Cardiac muscle cell (in vitro differentiated cells and primary cell): Measurements from ENCODE around the gene OR52W1. TPM values are rescaled to one million over a fixed set of nuclear protein-coding genes. Genes with fewer than 3 reads are reported as not detected.

ENCODE experiments used
- DNase-seq, 2 donors: peaks; one replicate each; pipeline versions ENCODE4 v3.0.0 to v3.0.0-alpha.2; 2010 to 2017; ENCODE audit warnings: low read depth in 1 of 2, low spot score in 1 of 2
- H3K27ac ChIP-seq: fragments of 200-600 bp; sonication (generic); 2 replicates; pipeline ENCODE4 v1.5.1; 2016
- H3K27me3 ChIP-seq: fragments of 200-600 bp; sonication (generic); 2 replicates; pipeline ENCODE4 v1.6.0; 2016; ENCODE audit warnings: control low read depth
- H3K36me3 ChIP-seq: fragments of 200-600 bp; sonication (generic); 2 replicates; pipeline ENCODE4 v1.5.1; 2016; ENCODE audit warnings: control low read depth
- H3K4me1 ChIP-seq: fragments of 200-600 bp; sonication (generic); 2 replicates; pipeline ENCODE4 v1.8.1; 2017; ENCODE audit warnings: low read depth, mild to moderate bottlenecking, mixed run types
- H3K4me3 ChIP-seq: fragments of 200-600 bp; sonication (generic); 2 replicates; pipeline ENCODE4 v1.5.1; 2016; ENCODE audit warnings: mild to moderate bottlenecking
- H3K9me3 ChIP-seq: fragments of 200-600 bp; sonication (generic); 2 replicates; pipeline ENCODE4 v1.5.1; 2017; ENCODE audit warnings: low read depth, mild to moderate bottlenecking, control low read depth
- polyA plus RNA-seq: library from polyadenylated mRNA; unstranded; fragments of >200 nt; fragmentation: Nextera tagmentation; extraction: Ambion mirVana; gene quantifications from 2 replicates; pipeline ENCODE4 v1.2.1, GENCODE V29; 2016
- total RNA-seq: library from RNA; depleted of rRNA; stranded (reverse); fragments of >200 nt; gene quantifications from 2 replicates; pipeline ENCODE4 v1.2.3, GENCODE V29; 2016
- TF ChIP-seq, protein P1 (sequence below): IDR thresholded peaks from 2 replicates; pipeline ENCODE4 v1.5.1; 2012; ENCODE audit warnings: low read depth, mild to moderate bottlenecking, low read length

OR52W1 gene
- total and polyA plus RNA-seq, 2 experiments from 2014 or later: not detected

DNA sequence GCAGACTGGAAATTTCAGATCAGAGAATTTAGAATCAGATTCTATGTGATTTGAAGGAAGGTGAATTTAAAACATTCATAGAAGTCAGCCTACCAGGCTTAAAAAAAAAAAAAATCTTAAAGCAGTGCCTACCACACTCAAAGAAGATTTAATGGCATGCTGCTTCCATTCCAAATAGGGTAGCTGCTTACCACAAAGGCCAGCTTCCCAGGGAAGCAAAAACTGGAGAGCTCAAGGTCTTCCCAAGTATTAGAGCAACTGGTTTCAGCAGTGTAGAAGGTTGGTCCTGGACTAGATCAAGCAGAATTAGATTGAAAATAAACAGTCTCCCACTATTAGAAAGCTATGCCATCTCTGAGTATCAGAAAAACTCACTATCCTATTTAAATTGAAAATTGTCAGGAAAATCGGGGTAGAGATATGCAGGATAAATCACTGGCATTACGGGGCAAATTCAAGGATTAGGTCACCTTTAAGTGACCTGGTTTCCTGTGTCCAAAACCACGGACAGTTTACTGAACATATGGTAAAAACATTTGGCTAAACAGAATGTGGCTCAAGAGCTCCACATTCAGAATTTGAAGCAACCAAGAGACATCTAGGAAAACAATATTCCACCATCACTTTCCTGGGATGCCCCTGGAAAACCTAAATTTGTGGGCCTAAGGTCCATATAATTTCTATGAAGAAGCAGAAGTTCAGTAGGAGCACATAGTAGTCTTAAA, 7.6 kb downstream of the OR52W1 start:
- Histone ChIP-seq H3K4me1 (no peaks in the 10 kb centered on the region), H3K27ac (no peak overlapping the region), H3K9me3 (no peaks in the 10 kb centered on the region), H3K36me3 (peaks cover 16% of the 10 kb centered on the region), H3K4me3 (no peak overlapping the region), H3K27me3 (no peaks in the 10 kb centered on the region)
- DNase-seq: no peak
- TF ChIP-seq, protein P1, sequence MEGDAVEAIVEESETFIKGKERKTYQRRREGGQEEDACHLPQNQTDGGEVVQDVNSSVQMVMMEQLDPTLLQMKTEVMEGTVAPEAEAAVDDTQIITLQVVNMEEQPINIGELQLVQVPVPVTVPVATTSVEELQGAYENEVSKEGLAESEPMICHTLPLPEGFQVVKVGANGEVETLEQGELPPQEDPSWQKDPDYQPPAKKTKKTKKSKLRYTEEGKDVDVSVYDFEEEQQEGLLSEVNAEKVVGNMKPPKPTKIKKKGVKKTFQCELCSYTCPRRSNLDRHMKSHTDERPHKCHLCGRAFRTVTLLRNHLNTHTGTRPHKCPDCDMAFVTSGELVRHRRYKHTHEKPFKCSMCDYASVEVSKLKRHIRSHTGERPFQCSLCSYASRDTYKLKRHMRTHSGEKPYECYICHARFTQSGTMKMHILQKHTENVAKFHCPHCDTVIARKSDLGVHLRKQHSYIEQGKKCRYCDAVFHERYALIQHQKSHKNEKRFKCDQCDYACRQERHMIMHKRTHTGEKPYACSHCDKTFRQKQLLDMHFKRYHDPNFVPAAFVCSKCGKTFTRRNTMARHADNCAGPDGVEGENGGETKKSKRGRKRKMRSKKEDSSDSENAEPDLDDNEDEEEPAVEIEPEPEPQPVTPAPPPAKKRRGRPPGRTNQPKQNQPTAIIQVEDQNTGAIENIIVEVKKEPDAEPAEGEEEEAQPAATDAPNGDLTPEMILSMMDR: no peak

GRCh38 chr11:6209801-6210200, 10.8 kb downstream of the OR52W1 start:
- DNase-seq: no peak
- Histone ChIP-seq H3K27ac (no peak overlapping the region), H3K9me3 (no peaks in the 10 kb centered on the region), H3K4me3 (no peak overlapping the region), H3K4me1 (no peaks in the 10 kb centered on the region), H3K27me3 (no peaks in the 10 kb centered on the region), H3K36me3 (peaks cover 38% of the 10 kb centered on the region)
- TF ChIP-seq, protein P1: no peak

DNA sequence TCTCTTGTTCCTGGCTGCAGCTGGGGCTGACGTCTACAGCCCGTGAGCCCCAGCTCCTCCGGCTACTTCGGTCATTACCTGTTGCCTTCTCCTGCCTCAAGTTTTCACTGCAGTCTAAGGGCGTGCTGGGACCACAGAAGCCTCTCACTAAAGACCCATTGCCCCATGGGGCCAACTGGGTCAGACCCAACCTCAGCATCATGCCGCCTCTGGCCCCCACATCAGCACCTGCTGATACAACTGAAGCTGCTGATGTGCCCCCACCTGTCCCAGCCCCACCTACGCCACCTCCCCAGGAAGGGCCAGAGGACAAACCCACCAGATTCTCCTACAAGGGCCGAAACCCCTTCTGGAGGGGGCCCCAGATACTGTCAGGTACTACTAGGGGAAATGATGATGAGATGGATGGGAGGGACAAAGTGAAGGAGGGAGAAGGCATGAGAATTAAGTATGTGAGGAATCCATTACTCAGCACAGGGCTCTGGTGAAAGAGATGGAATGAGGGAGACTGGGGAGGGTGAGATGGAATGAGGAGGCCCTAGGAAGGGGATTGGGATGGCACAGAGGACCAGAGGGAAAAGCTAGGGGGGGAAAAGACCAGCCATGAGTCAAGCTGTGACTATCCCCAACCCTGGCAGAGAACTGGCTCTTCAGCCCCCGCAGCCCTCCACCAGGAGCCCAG, 11.4 kb downstream of the OR52W1 start:
- Histone ChIP-seq H3K9me3 (no peaks in the 10 kb centered on the region), H3K4me1 (no peaks in the 10 kb centered on the region), H3K27ac (no peak overlapping the region), H3K36me3 (peaks cover 42% of the 10 kb centered on the region), H3K27me3 (no peaks in the 10 kb centered on the region), H3K4me3 (no peak overlapping the region)
- TF ChIP-seq, protein P1: no peak
- DNase-seq: no peak

GRCh38 chr11:6214530-6214929, 15.5 kb downstream of the OR52W1 start:
- H3K27me3 ChIP-seq: no peaks in the 10 kb centered on the region
- TF ChIP-seq, protein P1: no peak
- DNase-seq: no peak
- H3K27ac ChIP-seq: no peak overlapping the region
- H3K4me3 ChIP-seq: no peak overlapping the region
- H3K4me1 ChIP-seq: no peaks in the 10 kb centered on the region
- peaks cover 51% of the 10 kb centered on the region for H3K36me3 ChIP-seq
- H3K9me3 ChIP-seq: no peaks in the 10 kb centered on the region

GRCh38 chr11:6216501-6216900, 17.5 kb downstream of the OR52W1 start:
- no peak overlapping the region for H3K4me3 ChIP-seq
- peaks cover 44% of the 10 kb centered on the region for H3K36me3 ChIP-seq
- H3K27me3 ChIP-seq: no peaks in the 10 kb centered on the region
- TF ChIP-seq, protein P1: no peak
- no peak for DNase-seq
- peaks cover 13% of the 10 kb centered on the region for H3K4me1 ChIP-seq
- no peak overlapping the region for H3K27ac ChIP-seq
- H3K9me3 ChIP-seq: no peaks in the 10 kb centered on the region
